ENCODE measurements around the gene SARM1.

SARM1 gene

DNA sequence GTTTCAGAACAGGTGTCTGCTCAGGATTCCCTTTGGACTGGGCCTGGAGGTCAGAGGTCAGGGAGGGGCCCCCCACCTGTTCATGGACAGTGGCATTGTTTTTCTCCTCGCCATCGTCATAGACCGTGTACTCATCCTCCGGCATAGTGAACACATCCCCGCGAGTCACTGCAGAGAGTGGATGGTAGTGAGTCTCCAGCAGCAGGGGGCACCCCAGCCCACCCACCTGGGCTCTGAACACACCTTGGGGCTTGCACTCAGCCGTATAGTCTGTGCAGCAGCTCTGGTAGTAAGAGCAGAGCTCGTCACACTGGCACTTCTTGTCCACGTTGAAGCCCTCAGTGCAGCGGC lies 1.8 kb upstream of the SARM1 start:
- no peak for DNase-seq

DNA sequence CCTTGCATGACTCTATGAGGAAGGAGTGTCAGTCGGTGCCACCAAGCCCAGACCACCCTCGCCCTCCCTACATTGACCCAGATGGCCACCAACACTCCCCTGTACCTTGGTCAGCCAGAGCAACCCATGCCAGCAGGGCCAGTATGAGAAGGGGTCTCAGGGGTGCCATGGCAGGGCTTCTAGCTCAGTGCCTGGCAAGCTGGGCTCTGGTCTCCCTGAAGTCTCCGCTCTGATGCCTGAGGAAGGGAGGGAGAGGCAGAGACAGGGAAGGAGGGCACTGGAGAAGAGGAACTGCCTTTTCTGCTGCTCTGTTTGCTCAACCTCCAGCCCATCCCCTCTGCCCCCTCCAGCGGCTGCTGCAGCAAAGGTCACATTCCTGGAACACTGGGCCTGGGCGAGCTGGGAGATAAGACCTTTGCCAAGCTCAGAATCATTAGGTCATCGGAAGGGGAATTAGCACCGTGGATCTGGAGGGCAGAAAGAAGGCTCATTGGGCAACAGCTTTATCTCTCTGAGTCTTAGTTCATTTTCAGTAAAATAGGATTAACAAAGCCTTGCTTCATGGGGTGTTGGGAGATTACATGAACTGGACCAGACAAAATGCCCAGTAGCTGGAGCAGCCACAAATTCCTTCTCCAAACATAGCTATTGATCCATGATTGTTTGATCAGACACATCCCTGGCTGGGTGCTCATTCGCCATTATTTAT lies 1.3 kb upstream of the SARM1 start, which contains the start of gene VTN:
VTN (minus strand) TSS at position 273 of the 709 bp plus-strand sequence; CDS start at position 169, 104 bp downstream.
- DNase-seq = no peak

DNA sequence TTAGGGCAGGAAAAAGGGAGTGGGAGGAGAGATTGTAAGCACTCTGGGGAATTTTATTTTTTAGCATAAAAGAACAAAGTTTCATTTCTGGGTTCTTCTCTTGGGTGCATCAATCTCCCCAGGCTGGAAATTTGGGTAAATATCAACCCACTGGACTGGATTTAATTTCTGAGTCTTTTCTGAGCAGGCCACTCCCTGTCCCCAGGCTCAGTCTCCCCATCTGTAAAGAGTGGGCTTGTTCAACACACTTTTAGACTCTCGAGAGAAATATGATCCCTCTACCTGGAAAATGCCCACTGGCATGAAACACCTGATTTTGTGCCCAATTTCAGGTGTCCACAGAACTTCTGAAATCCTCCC lies 770 bp upstream of the SARM1 start:
- DNase-seq = no peak

DNA sequence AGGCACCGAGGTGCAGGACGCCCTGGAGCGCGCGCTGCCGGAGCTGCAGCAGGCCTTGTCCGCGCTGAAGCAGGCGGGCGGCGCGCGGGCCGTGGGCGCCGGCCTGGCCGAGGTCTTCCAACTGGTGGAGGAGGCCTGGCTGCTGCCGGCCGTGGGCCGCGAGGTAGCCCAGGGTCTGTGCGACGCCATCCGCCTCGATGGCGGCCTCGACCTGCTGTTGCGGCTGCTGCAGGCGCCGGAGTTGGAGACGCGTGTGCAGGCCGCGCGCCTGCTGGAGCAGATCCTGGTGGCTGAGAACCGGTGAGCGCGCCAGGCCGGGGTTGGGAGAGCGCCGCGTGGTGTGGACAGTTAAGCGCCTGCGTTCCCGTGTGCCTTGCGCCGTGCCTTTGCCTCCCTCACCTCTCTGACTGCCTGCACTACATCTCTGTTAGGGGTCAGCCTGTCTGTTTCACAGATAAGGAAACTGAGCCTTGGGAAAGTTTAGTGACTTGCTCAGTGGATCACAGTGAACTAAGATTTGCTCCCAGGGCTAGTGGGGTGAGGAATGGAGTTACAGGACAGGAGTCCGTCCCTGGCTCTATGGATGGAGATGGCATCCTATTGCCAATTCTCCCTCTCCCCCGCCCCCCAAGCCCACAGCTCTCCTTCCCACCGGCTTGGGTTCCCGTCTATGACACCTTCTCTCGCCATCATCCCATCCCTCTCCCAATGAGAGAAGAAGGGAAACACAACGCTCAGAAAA lies 880 bp downstream of the SARM1 start:
- peak; percentile 42 for DNase-seq

DNA sequence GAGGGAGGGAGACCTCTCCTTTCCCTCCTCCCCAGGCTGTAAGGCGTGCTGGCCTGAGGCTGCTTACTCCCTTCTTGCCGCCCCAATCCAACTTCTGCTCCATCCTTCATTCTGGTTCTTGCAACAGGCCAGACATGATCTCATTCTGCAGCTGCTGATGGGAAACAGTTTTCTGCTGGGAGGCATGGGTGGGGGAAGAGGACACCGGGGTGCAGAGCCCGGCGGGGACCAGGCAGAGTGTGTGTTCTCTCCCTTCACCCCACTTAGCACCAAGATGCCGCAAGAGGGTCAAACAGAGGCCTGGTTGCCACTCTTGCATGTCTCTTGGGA lies 1.4 kb downstream of the SARM1 start:
- DNase-seq = no peak

DNA sequence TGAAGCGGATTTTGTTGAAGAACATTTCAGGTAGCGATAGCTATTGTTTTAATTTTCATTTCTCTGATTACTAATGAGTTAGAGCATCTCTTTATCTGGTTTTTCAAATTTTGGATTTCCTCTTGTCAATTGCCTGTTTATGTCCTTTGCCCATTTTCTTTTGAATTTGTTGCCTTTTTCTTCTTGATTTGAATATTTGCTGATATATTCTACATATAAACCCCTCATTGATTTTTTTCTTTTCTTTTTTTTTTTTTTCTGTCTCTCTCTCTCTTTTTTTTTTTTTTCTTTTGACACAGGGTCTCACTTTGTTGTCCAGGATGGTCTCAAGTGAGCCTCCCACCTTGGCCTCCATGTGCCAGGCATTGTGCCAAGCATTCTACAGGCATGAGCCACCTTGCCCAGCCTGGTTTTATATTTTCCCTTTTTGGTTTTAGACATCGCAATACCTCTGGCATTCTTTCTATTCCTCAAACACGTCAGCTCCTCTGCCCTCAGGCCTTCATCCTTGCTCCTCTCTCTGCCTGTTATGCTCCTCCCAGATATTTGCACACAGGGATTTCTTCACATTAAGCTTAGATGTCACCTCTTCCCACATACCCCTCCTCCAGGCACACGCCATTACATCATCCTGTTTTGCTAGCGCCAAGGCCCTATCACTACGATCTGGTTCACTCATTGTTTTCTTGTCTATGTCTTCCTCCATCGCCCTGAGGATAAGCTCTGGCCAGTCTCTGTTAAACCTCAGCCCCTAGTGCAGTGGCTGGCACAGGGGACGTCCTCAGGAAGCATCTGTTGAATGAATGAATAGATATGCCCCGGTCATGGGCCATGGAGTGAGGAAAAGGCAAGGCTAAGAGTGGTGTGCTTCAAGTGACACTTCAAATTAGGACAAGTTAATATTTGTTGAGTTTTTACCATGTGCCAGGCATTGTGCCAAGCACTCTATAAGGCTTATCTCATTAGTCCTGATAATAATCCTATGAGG lies 8.6 kb downstream of the SARM1 start:
- DNase-seq = no peak

DNA sequence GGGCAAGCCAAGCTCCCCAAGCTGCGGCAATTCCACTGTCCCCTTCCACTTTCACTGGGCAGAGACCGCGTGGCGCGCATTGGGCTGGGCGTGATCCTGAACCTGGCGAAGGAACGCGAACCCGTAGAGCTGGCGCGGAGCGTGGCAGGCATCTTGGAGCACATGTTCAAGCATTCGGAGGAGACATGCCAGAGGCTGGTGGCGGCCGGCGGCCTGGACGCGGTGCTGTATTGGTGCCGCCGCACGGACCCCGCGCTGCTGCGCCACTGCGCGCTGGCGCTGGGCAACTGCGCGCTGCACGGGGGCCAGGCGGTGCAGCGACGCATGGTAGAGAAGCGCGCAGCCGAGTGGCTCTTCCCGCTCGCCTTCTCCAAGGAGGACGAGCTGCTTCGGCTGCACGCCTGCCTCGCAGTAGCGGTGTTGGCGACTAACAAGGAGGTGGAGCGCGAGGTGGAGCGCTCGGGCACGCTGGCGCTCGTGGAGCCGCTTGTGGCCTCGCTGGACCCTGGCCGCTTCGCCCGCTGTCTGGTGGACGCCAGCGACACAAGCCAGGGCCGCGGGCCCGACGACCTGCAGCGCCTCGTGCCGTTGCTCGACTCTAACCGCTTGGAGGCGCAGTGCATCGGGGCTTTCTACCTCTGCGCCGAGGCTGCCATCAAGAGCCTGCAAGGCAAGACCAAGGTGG lies 9.8 kb downstream of the SARM1 start:
- peak; percentile 22 for DNase-seq

DNA sequence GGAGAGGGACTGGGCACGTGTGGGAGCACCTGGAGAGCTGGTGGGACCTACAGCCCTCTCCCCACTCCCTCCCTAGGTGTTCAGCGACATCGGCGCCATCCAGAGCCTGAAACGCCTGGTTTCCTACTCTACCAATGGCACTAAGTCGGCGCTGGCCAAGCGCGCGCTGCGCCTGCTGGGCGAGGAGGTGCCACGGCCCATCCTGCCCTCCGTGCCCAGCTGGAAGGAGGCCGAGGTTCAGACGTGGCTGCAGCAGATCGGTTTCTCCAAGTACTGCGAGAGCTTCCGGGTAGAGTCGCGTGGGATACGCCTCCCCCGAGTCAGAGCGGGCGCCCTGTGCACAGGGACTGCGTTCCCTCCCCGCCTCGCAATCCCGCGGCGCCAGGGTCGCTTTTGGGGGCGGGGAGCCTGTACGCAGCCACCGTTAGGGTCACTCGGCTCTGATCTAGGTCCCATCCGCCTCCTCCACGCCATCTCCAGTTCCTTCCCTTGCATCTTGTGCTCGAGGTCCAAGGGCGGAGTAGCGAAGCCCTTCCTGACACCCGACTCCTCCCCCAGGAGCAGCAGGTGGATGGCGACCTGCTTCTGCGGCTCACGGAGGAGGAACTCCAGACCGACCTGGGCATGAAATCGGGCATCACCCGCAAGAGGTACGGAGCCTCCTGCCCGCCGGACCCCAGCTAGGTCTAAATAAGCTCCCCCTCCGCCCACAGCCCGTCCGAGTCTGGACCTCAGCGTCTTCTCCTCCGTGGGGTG lies 13.0 kb downstream of the SARM1 start:
- DNase-seq = peak; percentile 71

DNA sequence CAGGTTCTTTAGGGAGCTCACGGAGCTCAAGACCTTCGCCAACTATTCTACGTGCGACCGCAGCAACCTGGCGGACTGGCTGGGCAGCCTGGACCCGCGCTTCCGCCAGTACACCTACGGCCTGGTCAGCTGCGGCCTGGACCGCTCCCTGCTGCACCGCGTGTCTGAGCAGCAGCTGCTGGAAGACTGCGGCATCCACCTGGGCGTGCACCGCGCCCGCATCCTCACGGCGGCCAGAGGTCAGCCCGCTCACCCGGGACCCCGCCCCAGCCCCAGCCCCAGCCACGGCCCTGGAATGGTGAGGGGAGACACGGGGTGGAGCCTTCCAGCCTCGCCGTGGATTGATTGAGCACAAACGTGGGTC lies 13.5 kb downstream of the SARM1 start:
- no peak for DNase-seq

DNA sequence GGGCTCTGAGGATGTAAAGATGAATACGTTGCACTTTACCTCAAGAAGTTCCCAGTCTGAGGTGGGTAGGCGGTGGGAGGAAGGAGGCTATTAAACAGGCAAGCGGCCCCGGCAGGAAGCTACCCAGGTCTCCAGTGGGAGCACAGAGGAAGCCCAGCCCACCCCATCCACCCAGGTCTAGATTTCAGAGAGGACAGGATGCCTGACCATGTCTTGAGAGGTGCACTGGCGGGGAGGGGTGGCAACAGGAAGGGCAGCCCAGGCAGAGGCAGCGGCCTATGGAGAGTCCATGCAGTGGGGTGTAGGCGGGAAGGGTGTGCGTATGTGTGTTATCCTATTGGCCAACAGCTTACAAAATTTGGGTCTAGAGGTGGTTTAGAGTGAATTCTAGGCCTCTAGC lies 13.9 kb downstream of the SARM1 start:
- no peak for DNase-seq

DNA sequence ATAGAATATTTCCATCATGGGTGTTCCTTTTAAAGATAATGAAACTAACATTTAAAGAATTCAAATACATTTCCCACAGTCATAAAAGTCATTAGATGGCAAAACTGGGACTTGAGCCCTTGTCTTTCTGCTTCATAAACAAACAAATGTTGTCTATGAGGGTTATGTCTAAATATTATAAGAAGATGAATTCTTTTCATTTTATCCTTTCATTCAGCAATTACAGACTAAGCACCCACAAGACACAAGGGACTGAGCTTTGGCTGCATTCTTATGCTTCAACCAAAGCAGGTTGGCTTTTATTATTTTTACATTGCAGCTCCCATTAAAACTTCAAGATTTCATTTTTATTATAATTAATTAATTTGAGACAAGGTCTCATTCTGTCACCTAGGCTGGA lies 14.9 kb downstream of the SARM1 start:
- DNase-seq = no peak

DNA sequence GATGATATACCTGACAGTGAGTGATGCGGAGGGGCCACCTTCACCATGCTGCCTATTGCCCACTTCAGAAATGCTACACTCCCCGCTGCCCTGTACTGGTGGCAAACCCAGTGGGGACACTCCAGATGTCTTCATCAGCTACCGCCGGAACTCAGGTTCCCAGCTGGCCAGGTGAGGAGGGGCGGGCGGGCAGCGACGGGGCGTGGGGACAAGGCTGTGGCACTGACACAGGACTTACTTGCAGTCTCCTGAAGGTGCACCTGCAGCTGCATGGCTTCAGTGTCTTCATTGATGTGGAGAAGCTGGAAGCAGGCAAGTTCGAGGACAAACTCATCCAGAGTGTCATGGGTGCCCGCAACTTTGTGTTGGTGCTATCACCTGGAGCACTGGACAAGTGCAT lies 16.6 kb downstream of the SARM1 start:
- no peak for DNase-seq

DNA sequence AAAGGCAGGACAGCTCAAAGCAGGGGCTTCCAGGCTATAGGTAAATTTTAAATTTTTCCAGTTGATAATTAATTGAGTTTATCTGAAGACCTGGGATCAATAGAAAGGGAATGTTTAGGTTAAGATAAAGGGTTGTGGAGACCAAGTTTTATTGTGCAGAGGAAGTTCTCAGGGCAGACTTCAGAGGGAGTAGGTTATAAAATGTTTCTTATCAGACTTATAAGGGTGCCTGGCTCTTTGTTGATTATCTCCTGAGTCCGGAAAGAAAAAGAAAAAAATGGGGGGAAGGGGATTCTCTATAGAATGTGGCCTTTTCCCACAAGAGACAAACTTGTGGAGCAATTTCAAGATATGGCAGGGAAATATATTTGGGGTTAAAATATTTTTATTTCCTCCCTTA lies 18.6 kb downstream of the SARM1 start:
- DNase-seq = no peak

DNA sequence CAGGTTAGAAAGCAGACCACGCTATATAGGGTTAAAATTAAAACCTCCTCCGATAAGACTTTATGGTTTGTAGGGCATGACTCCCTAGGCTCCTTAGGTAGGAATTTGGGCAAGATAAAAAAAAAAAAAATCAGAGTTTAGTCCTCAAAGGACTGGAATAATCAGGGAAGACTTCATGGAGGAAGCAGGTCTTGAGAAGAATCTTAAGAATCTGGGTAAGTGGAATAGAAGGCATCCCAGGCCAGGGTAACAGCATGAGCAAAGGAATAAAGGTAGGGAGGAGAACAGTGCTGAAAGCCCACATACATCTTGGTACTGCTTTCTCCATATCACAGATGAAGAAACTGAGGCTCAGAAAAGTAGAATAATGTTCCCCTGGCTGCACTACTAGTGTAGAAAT lies 19.1 kb downstream of the SARM1 start:
- DNase-seq = no peak

DNA sequence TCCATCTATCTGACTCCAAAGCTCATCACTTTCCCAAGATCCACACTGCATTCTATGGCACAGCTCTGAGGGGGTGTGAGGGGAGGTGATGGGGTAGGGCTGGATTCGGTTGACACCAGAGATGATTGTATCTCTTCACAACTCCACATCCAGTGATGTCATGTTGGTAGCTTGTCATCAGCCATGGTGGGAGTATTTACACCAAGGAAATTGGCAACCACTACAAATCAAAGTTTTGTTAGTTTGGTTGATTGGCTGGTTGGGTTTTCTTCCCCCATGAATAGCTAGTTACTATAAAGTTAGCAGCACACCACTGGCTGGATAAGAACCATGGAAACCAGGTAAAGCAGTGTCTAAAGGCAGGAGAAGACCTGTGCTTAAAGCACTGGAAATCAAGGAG lies 19.5 kb downstream of the SARM1 start:
- DNase-seq = no peak

DNA sequence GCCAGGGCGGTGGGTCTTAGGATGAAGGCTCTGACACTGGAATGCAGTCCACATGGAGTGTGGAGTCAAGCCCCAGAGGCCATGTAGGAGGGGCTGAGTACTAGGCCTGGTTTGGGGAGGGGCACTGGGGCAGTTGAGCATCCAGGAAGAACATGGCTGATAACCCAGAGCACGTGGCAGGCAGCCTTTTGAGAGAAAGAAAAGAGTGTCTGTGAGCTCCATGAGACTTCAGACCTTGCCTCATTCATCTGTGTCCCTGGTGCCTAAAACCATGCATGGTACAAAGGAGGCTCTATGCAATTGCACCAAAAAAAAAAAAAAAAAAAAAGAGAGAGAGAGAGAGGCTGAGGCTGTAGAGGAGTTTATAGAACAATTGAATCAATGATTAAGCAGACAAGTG lies 19.9 kb downstream of the SARM1 start:
- no peak for DNase-seq

DNA sequence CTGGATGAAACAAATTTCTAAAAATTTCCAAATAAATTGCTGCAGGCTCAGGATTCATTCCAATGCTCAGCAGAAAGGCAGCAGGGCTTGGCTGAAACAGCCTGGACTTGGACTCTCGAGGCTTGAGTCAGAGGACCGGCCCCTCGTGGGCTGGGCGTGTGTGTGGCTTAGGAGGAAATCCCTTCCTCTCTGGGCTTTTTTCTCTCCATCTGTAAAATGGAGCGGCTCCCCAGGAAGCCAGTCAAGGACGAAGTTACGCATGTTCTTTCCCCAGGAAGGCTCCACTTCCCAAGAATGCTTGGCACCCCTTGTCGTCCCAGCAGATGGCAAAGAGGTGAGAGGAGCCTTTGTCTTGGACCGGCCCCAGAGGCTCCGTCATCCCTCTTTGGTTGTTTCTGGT lies 21.0 kb downstream of the SARM1 start:
- DNase-seq = no peak

DNA sequence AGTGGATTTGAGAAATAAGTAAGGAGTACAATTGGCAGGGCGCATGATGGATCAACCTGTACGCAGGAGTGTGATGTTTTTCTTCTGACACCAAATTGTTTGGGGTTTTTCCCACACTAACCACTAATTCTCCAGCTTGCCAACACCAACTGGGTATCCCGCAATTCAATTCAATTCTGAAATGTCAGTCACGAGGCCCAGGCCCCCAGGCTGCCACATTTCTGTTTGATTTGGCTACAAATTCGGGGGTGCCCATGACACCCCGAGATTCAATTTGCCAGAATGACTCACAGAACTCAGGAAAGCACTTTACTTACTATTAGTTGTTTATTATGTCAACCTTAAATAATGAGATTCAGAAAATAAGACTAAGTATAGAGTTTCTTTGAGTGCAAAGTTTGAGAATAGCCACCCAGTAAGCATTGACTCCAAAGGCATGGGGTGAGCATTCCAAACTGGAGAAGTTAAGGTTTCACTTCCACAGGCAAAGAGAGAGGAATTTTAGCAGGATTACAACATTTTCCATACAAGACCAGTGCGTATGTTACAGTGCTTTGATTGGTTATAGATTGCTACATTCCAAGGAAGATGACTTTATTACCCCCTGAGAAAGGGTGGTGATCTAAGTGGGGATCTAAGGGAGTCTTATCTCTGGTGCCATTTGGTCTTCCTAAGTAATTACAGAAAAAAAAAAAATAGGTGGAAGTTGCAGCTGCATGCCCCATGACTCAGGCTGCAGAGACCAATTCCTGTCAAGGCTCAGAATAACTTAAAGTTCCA lies 23.0 kb downstream of the SARM1 start:
- no peak for DNase-seq

DNA sequence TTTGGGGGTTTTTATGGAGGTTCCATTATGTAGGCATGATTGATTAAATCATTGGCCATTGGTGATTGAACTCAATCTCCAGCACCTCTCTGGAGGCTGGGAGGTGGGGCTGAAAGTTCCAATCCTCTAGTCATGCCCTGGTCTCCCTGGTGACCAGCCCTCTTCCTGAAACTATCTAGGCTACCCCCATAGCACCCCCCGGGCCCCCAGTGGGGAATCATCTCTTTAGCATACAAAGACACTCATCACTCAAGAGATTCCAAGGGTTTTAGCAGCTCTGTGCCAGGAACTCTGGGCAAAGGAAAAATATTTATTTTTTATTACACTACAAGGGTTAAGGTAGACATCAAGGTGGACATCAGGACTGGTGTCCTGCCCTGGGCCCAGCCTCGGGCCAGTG lies 23.9 kb downstream of the SARM1 start:
- DNase-seq = no peak

DNA sequence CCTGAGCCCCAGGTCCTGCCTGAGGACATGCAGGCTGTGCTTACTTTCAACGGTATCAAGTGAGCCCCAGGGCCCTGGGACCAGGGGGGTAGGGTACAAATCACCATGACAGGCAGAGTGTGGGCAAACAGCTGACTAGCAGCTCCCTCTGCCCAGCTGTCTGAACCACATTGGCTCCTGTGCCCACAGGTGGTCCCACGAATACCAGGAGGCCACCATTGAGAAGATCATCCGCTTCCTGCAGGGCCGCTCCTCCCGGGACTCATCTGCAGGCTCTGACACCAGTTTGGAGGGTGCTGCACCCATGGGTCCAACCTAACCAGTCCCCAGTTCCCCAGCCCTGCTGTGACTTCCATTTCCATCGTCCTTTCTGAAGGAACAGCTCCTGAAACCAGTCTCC lies 24.5 kb downstream of the SARM1 start:
- DNase-seq = no peak

DNA sequence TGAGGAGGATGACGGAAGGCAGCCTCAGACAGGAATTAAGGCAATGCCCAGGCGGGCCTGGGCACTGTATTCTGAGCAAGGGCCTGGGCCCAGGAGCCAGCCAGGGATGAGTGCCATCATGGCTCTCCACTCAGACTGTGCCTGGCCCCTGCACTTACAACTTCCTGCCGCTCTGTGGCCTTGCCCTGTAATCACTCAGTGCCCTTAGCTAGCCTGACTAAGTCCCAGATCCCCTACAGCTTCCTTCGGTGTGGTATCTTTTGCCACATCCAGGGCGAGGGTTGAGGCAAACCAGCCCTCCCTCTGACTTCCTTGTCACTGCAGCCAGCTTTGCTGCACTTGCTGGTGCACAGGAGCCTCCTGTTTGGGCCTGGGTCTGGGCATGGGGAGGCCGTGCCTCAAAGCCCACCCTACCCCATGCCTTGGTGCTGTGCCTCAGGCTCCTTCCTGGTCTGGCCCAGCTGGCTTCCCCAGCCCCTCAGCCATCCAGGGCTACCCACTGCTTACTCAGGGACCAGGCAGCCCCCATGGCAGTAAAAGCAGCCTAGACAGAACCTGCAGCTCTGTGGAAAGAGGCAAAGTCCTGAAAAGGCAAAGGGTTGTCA lies 25.2 kb downstream of the SARM1 start:
- DNase-seq = no peak
